Panc1 (cell line): Measurements from ENCODE around the gene C2CD2L. TPM values are rescaled to one million over a fixed set of nuclear protein-coding genes. Genes with fewer than 3 reads are reported as not detected.

Source experiments
- ATAC-seq: fragments of 200-7000 bp; cut with Tn5 transposase; 2 replicates; pipeline ENCODE4 v1.9.1; 2020; ENCODE audit warnings: mild to moderate bottlenecking, moderate library complexity
- BruUV-seq: library from RNA; stranded (reverse); fragments of 400-500 nt; replicated peaks from 2 replicates; lab custom pipeline; 2021; lab: Mats Ljungman, UMichigan
- CTCF ChIA-PET: fragments of 300-600 bp; sonication (Branson Sonifier 250); formaldehyde crosslinking; loops from one replicate; lab custom pipeline; 2022; ENCODE audit warnings: antibody characterized with exemption; lab: Charles Lee
- POLR2A ChIA-PET: fragments of 300-600 bp; sonication (Branson Sonifier 250); formaldehyde crosslinking; loops from one replicate; lab custom pipeline; 2022; ENCODE audit warnings: antibody characterized with exemption; lab: Charles Lee
- DNase-seq: peaks from one replicate; pipeline ENCODE4 v3.0.0-alpha.2; 2010; ENCODE audit warnings: low read depth, low spot score
- H3K27ac ChIP-seq: 2 replicates; pipeline ENCODE4 v1.5.1; 2011; ENCODE audit warnings: mild to moderate bottlenecking, low read length, inconsistent platforms
- H3K27me3 ChIP-seq: fragments of 200-500 bp; sonication (Bioruptor generic); 2 replicates; pipeline ENCODE4 v1.6.0; 2014; ENCODE audit warnings: low read length, inconsistent platforms; ENCODE audit not compliant: control insufficient read depth, insufficient read depth
- H3K36me3 ChIP-seq: fragments of 200-500 bp; sonication (Bioruptor generic); 2 replicates; pipeline ENCODE4 v1.5.1; 2014; ENCODE audit warnings: inconsistent platforms, mild to moderate bottlenecking, low read length, moderate library complexity; ENCODE audit not compliant: control insufficient read depth, insufficient read depth
- H3K4me1 ChIP-seq: 2 replicates; pipeline ENCODE4 v1.5.1; 2011; ENCODE audit warnings: inconsistent platforms, mild to moderate bottlenecking, low read length, moderate library complexity; ENCODE audit not compliant: control insufficient read depth, insufficient read depth
- H3K4me3 ChIP-seq, 2 experiments: 2 replicates each; pipeline ENCODE4 v1.5.1; 2011 to 2012; ENCODE audit warnings: low read depth in 2 of 2, low read length in 2 of 2, mild to moderate bottlenecking in 2 of 2, inconsistent platforms in 1 of 2, moderate library complexity in 1 of 2
- H3K9me3 ChIP-seq: fragments of 200-500 bp; sonication (Bioruptor generic); 2 replicates; pipeline ENCODE4 v1.5.1; 2014; ENCODE audit warnings: low read depth, mild to moderate bottlenecking, inconsistent platforms, low read length, moderate library complexity; ENCODE audit not compliant: control insufficient read depth, insufficient read depth
- POLR2AphosphoS5 ChIP-seq: IDR thresholded peaks from 2 replicates; pipeline ENCODE4 v1.6.1; 2012; ENCODE audit warnings: mild to moderate bottlenecking, low read depth, low read length, moderate library complexity
- REST ChIP-seq, 2 experiments: IDR thresholded peaks; 2 replicates each; pipeline ENCODE4 v1.6.1; 2011 to 2012; ENCODE audit warnings: low read depth in 2 of 2, control low read depth in 1 of 2, low read length in 1 of 2, mild to moderate bottlenecking in 1 of 2, moderate library complexity in 1 of 2; ENCODE audit not compliant: insufficient read depth in 1 of 2
- TCF7L2 ChIP-seq: IDR thresholded peaks from 2 replicates; pipeline ENCODE4 v1.6.1; 2011; ENCODE audit warnings: mild to moderate bottlenecking, low read depth, low read length, inconsistent platforms
- in situ Hi-C: cut with HindIII; loops from 2 replicates; pipeline ENCODE4 v1.10.0; 2016; ENCODE audit warnings: low sequenced_read_pairs, low pct_unique_long_range_greater_than_20kb
- intact Hi-C: fragments of 100-400 bp; cut with micrococcal nuclease; formaldehyde crosslinking; loops from one replicate; pipeline ENCODE4 v1.10.0; 2022; ENCODE audit not compliant: unreplicated experiment
- total RNA-seq: library from RNA; stranded (reverse); gene quantifications from one replicate; pipeline ENCODE4 v1.2.1, GENCODE V29; 2021; ENCODE audit not compliant: unreplicated experiment
- TF ChIP-seq, protein P1 (sequence below): fragments of 450-650 bp; IDR thresholded peaks from 2 replicates; pipeline ENCODE4 v1.5.1; 2017; ENCODE audit warnings: mild to moderate bottlenecking

The C2CD2L gene
- total RNA-seq, 1 experiment from 2014 or later: 10.1 TPM

DNA sequence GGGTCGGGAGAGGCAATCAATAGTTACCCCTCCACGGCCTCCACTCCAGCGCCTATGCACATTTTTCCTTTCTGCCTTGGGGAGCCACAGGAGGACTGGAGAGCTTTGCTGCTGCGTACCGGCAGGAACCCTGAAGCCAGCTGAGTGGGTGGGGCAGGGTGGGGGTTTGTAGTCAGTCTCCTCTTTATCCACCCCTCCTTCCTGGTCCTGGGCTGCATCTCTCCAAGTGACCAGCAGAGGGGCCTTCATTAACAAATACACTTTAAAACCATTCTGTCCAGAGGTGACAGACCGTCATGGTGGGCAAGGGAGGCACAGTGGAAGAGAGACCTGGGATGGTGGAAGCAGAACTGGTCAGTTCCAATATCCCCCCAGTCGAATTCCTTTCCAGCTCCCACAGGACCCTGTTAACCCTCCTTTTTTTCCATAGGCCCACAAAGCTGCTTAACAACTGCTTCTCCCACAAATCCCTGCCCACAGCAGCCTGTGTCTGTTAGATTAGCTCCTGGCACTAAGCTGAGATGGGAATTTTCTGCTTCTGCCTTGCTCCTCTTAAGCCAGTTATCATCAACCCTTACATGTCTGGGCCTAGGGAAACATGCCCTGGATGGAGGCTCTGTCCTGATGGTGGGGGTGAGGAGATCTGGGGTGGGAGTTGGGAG is 37.8 kb downstream of the C2CD2L start:
- TF ChIP-seq, protein P1, sequence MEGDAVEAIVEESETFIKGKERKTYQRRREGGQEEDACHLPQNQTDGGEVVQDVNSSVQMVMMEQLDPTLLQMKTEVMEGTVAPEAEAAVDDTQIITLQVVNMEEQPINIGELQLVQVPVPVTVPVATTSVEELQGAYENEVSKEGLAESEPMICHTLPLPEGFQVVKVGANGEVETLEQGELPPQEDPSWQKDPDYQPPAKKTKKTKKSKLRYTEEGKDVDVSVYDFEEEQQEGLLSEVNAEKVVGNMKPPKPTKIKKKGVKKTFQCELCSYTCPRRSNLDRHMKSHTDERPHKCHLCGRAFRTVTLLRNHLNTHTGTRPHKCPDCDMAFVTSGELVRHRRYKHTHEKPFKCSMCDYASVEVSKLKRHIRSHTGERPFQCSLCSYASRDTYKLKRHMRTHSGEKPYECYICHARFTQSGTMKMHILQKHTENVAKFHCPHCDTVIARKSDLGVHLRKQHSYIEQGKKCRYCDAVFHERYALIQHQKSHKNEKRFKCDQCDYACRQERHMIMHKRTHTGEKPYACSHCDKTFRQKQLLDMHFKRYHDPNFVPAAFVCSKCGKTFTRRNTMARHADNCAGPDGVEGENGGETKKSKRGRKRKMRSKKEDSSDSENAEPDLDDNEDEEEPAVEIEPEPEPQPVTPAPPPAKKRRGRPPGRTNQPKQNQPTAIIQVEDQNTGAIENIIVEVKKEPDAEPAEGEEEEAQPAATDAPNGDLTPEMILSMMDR: peak; percentile 88
- TF ChIP-seq POLR2AphosphoS5: no peak
- ChIA-PET CTCF (interaction anchor here (0.6 to 1.3 kb wide), 5 partner anchors 20 to 179 kb away, joined by 3 to 7 read pairs (median 3); partner anchors contain the start of gene HINFP), POLR2A (interaction anchor here (0.6 kb wide), 1 partner anchor 28 kb away, joined by 4 read pairs; no protein-coding TSS in a partner anchor)
- DNase-seq: peak; percentile 52
- peak overlapping the region in 1 of 2 experiments; percentile 15; a peak in 1 of 4 replicates for H3K4me3 ChIP-seq
- peak; percentile 91 for ATAC-seq
- H3K36me3 ChIP-seq: no peaks in the 10 kb centered on the region
- in situ Hi-C loops (no loop called here), intact Hi-C loops (loop anchor here (1.0 to 5.0 kb wide), 2 partner anchors 51 to 177 kb away; no protein-coding TSS in a partner anchor)
- no peaks in the 10 kb centered on the region for H3K27me3 ChIP-seq
- H3K27ac ChIP-seq: no peak overlapping the region
- H3K4me1 ChIP-seq: peaks cover 5% of the 10 kb centered on the region; the same call in 1 of the 2 replicates
- no peaks in the 10 kb centered on the region for H3K9me3 ChIP-seq
- BruUV-seq: no TSS peak

GRCh38 chr11:119145551-119145950 is 38.4 kb downstream of the C2CD2L start:
- ChIA-PET POLR2A (no interaction called here), CTCF (interaction anchor here (0.5 to 0.9 kb wide), 3 partner anchors 20 to 177 kb away, joined by 3 to 4 read pairs (median 3); no protein-coding TSS in a partner anchor)
- no peaks in the 10 kb centered on the region for H3K27me3 ChIP-seq
- peaks cover 5% of the 10 kb centered on the region; the same call in 1 of the 2 replicates for H3K4me1 ChIP-seq
- DNase-seq (no peak), ATAC-seq (no peak)
- no peak for TF ChIP-seq REST (IDR thresholded peaks at IDR 0.05; ENCODE audit: insufficient read depth in 1 of 2, low read depth in 2 of 2, low read length in 1 of 2)
- no peaks in the 10 kb centered on the region for H3K36me3 ChIP-seq
- intact Hi-C loops (loop anchor here (1.0 to 5.0 kb wide), 2 partner anchors 51 to 177 kb away; no protein-coding TSS in a partner anchor), in situ Hi-C loops (no loop called here)
- no TSS peak for BruUV-seq
- H3K27ac ChIP-seq: no peak overlapping the region
- H3K4me3 ChIP-seq: no peak overlapping the region
- no peaks in the 10 kb centered on the region for H3K9me3 ChIP-seq

DNA sequence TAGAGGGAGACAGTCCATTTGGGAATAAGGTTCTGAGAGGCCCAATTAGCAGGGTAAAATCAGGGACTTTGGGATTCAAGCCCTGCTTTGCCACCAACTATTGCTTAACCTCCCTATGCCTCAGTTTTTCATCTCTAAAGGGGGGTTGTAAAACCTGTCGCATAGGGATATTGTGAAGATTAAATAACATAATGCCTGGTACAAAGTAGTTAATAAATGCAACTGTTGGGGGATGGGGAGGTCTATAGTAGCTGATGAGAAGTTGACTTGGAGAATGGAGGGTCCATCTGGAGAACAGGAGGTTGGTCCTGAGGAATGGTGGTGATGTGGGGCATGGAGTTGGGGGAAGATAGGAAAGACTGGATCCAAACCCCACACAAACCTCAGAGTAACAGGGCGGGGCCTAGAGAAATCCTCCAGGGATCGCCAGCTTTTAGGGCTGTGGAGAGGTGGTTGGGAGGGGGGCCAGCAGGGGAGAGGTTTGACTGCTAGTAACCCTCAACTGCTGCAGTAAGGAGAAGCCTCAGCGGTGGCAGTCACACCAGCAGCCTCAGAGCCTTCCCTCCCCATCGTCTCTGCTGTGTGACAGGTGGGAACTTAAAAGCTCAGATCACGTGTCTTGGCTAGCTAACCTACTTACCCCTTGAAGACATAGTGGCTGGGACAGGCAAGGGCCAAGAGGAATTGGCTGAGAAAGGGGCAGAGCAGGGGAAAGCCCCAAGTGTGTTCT is 40.6 kb downstream of the C2CD2L start:
- H3K27ac ChIP-seq: no peak overlapping the region
- H3K36me3 ChIP-seq: no peaks in the 10 kb centered on the region
- no peak overlapping the region for H3K4me3 ChIP-seq
- in situ Hi-C loops (no loop called here), intact Hi-C loops (loop anchor here (5.0 kb wide), 1 partner anchor 175 kb away; no protein-coding TSS in a partner anchor)
- ChIA-PET CTCF (no interaction called here), POLR2A (interaction anchor here (0.7 kb wide), 1 partner anchor 20 kb away, joined by 3 read pairs; no protein-coding TSS in a partner anchor)
- H3K4me1 ChIP-seq: peaks cover 5% of the 10 kb centered on the region; the same call in 1 of the 2 replicates
- ATAC-seq (no peak; the same call in 1 of the 2 replicates), DNase-seq (no peak)
- TF ChIP-seq TCF7L2 (no peak), POLR2AphosphoS5 (no peak), REST (IDR thresholded peaks at IDR 0.05; ENCODE audit: insufficient read depth in 1 of 2, low read depth in 2 of 2, low read length in 1 of 2) (no peak)
- TF ChIP-seq, protein P1: no peak
- H3K9me3 ChIP-seq: no peaks in the 10 kb centered on the region
- no TSS peak for BruUV-seq
- no peaks in the 10 kb centered on the region for H3K27me3 ChIP-seq
